Ureter (tissue), 1 donor: ENCODE data around the gene C6orf132. TPM values are rescaled to one million over a fixed set of nuclear protein-coding genes. Genes with fewer than 3 reads are reported as not detected.
A peak's percentile ranks its signal among the peaks of the same experiment; 100 is the strongest.

Experiments
- DNase-seq: peaks from one replicate; pipeline ENCODE4 v3.0.0-alpha.2; 2020; ENCODE audit warnings: low spot score
- total RNA-seq: library from RNA; stranded (reverse); gene quantifications from one replicate; pipeline ENCODE4 v1.2.4, GENCODE V29; 2023
- donor health status: DM: yes; HTN: yes; CAD: no.

C6orf132 gene
- total RNA-seq, 1 donor from 2014 or later = 69.3 TPM

DNA sequence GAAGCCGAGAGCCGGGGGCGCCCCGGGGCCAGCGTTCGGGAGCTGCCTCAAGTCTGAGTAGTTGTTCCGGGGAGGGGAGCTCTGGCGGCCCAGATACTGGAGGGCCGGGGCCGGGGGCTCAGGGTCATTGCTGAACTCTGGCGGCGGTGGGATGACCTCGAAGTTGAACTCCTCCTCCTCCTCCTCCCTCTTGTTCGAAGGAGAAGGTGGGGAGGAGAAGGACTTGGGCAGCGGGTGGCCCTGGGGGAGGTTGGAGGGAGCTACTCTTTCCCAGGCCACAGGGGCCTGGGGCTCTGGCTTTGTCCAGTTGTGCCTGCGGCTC lies 37.7 kb downstream of the C6orf132 start:
- no peak for DNase-seq

DNA sequence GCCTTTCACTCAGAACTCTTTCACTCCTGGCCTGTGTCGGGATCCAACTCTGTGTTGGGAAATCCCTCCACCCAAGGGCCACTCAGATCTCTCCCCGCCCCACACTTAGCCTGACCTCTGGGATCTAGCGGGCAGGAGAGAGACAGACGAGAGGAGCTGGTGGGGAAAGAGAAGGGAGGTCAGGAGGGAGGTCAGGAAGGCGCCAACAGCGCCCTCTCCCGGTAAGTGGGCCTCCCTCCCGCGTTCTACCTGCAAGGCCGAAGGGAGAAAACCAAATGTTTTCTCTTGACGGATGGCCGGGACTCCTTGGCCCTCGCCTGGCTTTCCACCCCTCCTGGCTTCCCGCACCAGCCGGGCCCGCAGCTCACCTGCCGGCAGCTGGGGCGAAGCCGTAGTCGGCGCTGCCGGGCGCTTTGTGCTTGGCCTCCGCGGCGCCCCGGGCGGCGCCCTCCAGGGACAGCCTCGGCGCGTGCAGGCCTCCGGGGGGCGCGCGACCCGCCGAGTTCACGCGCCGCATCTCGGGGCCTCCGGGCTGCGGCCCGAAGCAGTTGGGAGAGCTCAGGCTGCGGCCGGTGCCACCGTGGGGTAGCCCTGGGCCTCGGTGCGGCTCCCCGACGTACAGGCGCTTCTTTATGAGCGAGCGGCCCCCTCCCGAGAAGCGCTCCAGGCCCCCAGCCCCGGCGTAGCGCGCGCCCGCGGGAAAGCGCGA lies 38.2 kb downstream of the C6orf132 start:
- peak; percentile 50 for DNase-seq

DNA sequence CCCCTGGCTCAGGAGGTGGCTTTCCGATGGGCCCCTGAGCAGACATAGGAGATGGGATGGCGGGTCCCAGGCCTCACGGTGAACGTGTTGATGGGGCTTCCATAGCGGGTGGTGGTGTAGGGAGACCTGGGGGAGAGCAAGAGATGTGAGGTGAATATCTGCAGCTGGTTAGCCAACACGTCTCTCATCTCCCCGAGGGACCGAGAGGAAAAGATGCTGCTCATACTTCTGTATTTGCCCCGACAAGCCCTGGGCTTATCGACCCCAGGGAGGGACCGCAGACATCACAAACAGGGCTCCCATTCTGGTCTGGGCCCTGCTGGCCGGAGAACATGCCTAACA lies 38.7 kb downstream of the C6orf132 start:
- no peak for DNase-seq

DNA sequence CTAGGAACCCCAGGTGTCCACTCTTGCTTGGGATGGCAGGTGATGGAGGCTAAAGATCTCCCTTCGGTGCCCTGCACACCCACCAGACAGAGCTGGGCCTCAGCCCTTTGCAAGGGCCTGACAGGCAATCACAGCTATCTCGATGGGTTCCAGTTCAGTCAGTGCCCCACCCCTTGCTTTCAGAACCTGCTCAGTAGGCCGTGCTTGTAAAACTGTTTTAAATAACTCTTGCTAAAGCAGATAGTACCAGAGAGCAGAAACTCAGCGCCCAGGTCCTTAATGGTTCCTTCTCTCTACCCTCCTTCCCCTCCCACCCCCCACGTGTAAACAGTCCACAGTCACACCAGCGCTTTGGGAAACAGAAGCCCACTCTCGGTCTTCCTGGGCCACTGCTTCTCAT lies 39.2 kb downstream of the C6orf132 start:
- DNase-seq = no peak

DNA sequence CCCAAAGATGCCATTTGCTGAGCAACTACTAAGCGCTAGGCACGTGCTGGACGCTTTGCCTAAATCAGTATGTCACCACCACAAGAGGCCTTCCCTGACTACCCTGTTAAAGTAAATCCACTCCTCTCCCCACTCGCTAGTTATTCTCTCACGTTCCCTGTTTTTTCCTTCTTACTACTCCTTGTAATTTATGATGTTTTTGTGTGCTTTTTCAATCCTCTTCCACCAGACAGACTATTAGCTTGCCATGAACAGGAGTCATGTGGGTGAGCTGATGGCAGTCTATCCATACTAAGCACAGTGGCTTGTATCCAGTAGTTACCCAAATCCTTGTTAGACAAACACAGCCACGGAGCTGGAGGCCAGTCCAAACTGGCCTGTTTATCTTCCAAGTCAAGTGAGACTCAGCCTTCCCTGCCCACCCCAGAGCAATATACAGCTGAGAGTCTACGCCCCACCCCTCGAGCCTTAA lies 41.2 kb downstream of the C6orf132 start:
- DNase-seq = peak; percentile 67

DNA sequence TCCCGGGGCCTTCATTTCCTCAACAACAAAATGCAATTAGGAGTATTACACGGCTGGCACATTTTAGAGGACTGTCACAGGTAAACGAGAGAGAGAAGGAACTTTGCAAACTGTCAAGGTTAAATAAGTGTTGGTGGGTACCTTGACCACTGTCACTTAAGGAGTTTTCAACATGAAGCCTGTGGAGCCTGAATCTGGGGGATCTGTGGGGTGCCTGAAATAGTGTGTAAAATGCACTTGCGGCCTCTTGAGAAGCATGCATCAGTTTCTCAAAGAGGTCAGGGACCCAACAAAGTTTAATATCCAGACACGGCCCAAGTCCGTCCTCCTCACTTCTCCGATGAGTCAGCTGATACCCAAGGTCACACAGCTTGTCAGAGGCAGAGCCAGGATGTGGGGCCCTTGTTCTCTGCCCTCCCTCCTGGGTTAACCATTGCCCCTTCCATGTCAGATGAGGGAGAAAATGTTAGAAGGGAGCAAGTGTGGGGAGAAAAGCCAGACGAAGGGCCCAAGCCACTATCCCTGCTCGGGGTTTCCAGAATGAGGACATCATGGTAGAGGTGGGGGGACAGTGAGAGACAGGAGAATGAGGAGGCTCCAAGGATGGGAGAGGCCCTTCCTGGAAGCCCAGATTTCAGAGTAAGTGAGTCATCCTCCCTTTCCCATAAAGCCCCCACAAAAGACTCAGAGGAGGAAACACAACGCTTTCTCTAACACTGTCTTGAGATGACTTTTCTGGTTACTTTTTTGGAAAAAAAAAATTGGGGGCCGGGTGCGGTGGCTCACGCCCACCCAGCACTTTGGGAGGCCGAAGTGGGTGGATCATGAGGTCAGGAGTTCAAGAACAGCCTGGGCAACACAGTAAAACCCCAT lies 42.2 kb downstream of the C6orf132 start:
- no peak for DNase-seq

DNA sequence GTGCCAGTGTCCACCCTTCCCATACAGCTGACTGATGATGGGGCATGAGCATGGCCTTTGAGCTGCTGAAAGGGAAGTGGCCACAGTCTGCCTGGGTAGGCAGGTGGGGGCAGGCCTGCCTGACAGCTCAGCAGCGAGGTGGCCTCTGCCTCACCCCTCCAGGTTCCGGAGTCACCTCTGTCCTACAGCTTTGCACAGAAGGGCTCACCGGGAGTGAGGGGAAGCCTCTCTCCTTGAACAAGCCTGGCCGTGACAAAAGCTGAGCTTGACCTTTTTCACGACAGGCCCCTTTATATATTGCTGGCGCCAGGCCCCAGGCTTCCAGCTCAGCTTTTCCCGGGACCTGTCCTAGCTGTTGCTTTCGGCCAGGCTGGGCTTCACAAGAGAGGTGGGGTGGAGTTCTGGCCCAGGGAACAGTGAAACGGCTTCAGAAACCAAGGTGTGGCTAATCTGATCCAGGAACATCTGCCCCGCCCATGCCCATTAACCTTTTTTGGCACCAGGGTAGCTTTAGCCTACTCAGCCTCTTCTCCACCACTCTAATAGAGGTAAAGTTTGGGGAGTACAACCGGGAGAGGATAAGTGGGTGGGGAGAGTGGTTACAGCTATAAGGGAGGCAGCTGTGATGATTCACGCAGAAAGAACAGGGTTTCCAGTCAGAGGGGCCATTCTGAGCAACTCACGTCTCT lies 42.9 kb downstream of the C6orf132 start:
- peak; percentile 81 for DNase-seq

DNA sequence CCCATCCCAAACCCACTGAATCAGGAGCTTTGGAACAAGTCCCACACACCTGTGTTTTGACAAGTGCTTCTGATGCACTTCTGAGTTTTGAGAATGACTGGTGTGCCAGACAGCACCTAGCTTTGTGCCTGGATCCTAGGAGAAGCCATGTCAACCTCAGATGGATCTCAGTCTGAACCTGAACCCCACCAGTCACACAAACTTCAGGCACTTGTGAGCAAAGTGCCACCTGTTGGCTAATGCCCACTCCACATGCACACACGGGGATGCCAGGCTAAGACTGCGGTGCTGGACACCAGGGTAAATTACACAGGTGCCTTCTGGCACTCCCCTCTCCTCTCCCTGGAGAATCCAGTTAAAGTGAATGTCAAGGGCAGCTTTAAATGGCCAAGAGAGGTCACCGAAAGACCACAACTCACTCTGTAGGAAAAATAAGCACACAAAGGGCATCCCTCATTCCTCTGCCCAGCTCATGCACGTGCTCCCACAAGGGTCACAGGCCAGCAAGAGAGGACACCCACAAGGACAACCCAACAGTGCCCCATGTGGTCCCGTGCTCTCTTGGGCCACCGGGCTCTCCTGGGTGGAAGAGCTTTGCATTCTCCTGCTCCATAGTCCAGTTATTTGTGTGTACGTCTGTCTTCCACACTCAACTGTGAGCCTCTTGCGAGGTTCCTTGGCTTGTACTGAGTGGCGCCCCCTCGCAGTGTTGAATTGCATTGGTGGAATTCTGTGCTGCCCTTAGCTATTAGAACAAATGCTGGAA lies 46.5 kb downstream of the C6orf132 start:
- no peak for DNase-seq

DNA sequence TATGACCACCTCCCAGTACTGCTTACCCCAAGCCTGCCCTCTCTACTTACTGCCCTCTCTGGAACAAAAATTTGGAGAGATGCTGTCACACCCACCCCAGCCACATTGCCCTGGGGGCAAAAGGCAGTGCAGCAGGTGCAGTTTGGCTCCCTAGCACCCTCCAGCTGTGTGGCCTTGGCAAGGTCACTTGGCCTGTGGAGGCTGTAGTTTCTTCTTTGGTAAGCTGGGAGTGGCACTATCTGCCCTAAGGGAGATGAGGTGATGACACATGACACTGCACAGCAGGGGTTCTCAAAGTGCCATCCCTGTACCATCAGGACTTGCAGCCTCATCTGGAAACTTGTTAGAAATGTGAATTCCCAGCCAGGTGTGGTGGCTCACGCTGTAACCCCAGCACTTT lies 47.3 kb downstream of the C6orf132 start:
- no peak for DNase-seq

DNA sequence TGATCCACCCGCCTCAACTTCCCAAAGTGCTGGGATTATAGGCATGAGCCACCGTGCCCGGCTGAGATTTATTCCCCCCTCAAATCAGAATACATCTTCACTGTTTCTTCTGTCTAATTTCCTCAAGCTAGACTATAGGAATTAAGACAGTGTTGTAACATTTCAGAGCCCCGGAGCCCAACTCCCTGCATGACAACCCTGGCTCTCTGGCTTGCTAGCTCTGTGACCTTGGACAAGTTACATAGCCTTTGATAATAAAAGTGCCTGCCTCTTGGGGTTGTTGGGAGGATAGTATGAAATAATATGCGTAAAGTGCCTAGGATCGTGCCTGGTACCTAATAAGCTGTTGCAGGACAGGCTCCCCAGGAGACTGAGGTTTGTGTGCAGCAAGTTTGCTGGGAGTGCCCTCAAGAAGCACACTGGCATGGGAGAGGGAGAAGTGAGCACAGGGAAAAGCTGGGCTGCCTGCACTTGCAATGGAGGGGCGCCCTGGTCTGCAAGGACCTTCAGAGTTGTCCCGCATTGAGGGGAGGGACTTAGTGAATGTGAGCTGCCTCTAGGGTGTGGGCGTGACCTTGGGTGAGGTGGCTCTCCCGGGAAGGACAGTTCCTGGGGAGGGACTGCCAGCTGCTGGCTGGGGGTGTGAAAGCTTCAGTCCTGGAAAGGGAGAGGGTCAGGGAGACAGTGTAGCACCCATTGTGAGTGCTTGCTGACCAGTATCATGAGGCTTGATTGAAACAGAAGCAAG lies 48.7 kb downstream of the C6orf132 start:
- DNase-seq = no peak

DNA sequence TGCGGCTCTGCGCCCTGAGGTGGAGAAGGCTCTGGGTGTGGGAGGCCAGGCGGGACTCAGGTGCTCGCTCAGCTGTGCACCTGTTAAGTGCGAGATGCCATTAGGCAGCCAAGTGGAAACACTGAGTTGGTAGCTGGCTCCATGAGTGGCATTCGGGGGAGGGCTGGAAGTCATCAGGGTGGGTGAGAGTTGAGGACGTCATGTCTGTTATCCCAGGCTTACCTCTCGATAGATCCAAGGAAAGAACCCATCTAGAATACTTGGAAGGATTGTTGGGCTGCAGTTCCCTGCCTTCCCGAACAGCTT lies 50.7 kb downstream of the C6orf132 start:
- no peak for DNase-seq

DNA sequence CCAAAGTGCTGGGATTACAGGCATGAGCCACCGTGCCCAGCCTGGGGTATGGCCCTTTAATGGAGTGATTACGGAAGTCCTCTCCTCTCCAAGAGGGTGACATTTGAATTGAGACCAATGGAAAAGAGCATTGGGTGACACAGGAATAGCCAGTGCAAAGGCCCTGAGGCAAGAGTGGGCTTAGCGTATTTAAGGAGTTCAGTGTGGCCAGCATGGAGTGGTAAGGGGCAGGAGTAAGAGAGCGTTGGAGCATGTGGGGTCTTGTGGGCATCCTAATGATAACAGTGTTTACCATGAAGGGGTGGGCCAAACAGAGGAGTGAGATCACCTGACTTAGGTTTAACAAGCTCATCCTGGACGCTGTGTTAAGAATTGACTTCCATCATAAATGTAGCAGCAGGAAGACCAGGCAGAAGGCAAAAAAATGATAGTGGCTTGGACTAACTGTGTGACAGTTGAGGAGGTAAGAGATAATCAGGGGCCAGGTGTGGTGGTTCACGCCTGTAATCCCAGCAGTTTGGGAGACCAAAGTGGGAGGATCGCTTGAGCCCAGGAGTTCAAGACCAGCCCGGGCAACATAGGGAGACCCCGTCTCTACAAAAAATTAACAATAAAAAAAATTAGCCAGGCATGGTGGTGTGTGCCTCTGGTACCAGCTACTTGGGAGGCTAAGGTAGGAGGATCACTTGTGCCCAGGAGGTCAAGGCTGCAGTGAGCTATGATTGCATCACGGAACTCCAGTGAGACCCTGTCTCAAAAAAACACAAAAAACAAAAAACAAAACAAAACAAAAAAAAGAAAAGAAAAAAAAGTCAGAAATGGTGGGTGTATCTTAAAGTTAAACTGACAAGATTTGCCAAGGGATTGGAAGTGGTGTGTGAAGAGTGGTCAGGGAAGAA lies 51.4 kb downstream of the C6orf132 start:
- DNase-seq = no peak

DNA sequence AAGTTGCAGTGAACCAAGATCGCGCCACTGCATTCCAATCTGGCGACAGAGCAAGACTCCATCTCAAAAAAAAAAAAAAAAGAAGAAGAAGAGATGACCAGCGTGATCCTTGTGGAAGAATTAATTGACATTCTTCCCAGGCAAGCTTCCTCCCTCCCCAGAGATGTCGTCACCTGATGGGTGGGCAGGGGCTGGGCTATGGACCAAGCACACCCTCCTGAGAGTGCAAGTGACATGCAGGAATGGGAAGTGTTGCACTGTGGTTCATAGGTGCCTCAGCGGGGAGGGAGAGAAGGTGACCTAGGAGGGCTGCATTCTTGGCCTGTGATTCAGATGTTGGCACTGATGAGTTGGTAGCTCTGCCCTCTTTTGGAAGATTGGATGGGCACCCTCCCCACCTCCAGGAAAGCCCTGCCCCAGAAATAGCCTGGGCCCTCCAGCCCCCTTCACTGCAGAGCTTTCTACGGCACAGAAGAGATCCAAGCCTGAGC lies 54.3 kb downstream of the C6orf132 start:
- DNase-seq = no peak

DNA sequence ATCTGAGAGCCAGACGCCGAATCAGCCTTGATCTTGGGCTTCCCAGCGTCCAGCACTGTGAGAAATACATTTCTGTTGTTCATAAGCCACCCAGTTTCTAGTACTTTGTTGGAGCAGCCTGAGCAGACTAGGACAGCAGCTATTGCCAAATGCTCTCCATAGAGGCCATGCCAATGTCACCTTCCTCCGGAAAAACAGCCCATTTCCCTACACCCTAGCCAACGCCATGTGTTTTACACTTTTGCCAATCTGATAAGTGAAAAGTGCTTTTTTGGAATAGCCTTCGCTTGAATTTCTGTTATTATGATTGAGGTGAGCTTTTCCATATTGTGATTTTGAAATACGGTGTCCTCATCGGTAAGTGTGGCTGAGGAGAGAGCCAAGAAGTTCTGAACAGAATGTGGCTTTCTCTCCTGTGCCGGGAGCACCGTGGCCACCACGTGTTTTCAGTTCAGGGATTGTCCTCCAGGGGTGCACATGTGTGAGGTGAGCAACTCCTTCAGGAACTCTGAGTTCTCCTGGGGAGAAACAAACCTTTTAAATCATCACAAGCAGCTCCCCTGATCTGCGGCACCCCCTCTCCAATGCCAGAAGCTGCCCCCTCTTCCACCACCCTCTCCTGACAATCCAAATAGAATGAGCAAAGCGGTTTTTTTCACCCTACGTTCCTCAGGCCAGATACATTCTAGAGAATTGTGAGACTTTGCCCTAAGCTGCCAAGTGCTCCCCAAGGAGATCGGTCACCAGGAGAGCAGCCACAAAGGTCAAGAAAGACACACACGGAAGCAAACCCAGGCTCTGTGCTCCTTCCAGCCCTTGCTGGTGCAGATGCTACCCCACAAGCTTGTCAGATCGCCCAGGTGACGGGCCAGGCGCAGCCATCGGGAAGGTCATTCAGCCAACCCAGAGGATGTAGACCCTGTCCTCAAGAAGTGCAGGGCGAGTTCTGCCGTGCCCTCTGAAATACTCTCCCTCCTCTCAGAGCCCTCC lies 56.1 kb downstream of the C6orf132 start:
- no peak for DNase-seq

DNA sequence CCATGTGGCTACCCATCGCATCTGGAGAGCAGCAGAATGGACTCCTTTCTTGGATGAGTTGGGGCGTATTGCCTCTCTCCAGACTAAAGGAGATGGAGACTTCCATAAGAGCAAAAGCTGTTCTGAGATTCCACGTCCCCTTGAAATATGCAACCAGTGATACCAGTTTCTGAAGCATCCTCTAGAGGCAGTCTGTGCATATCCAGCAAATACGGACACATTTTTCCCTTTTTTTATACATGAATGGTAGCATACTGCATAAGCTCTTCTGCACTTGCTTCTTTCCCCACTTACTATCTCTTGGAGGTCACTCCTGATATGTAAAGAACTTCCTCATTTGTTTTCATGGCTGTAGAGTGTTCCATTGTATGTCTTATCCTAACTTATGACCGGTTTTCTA lies 57.5 kb downstream of the C6orf132 start:
- DNase-seq = no peak

DNA sequence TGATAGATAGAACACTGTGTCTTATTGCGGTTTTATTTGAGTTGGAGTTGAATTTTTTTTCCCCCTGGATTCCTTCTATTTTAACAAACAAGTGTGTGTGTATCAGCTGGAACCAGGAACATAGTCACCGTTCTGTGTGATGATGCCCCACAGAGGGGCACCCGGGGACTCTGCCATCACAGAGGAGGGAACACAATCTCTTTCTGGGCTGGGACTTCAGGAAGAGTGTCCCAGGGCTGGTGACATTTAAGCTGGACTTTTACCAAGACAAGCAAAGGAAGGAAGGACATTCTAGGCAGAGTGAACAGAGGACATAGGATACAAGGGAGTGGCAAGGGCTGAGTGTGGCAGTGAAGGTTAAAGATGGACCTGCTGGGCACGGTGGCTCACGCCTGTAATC lies 58.9 kb downstream of the C6orf132 start:
- DNase-seq = no peak

DNA sequence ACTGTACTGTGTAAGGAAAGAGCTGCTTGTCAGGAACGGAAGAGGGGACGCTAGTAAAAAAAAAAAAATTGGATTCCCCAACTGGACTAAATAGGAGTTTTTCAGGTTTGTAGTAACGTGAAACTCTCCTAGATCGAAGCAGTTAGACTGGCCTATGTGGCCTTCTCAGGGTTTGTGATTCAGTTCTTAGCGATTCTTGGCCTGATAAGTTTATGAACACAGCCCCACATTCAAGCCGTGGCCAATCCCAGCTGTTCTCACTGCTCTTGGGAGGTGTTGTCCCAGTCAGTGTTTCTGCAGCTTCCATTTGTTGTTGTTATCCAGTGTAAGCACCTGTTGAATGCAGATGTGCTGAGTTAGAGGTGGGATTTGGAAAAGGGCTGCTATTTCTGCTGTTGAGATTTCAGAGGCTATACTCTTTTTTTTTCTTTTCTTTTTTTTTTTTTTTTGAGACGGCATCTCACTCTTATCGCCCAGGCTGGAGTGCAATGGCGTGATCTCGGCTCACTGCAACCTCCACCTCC lies 62.4 kb downstream of the C6orf132 start:
- no peak for DNase-seq

DNA sequence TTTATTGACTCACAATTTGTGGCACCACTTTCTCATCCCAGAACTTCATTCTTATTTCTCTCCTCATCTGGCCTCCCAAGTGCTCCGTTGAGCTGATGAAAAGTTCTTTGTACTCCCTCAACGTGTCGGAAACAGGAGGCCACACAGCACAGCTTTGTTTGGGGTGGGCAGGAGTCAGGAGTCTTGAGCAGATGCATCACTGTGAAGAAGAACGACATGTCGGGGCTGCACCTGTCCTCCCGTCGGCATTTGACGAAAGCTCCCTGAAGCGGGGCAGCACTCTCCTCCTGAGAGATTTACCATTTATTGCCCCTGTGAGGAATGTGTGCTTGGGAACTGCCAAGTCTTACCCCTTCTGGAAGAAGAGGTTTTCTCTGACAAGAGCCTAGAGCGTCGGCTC lies 64.0 kb downstream of the C6orf132 start:
- no peak for DNase-seq
